ENCODE measurements around the gene ZNF48.

The ZNF48 gene

GRCh38 chr16:30407804-30408534 lies 12.7 kb downstream of the ZNF48 start:
- no peak for DNase-seq

DNA sequence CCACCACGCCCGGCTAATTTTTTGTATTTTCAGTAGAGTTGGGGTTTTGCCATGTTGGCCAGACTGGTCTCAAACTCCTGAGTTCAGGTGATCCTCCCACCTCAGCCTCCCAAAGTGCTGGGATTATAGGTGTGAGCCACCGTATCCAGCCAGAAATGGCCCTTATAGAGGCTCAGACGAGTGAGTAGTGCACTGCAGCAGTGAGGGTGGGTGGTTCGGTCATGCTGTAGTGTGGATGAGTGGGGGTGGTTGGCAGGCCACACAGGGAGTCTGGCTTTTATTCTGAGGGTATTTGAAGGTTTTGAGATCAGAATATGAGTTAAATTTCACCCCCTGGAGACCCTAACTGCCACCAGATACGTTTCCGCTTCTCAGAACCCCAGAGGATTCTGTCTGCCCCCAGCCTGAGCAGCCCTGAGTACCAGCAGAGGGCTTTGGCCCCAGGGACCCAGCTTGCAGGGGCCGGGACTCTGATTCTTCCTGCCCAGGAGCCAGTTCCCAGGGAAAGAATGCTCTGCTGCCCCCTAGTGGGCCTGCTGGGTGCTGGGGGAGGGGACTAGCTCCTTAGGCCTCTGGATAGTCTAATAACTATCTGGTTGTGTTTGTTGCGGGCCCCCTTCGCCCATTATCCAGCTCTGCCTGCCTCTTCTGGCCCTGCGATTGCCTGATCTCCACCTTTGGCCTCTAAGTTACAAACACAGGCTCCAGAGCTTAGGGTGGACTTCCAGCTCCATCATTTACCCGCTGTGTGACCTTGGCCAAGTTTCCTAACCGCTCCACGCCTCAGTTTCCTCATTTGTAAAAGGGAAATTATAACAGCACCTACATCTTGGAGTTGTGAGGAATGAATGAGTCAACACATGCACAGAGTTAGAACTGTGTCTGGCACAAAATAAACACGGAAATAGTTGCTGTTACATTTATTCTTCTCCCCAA lies 14.2 kb downstream of the ZNF48 start:
- peak; percentile 80 for DNase-seq

GRCh38 chr16:30413112-30413806 lies 18.0 kb downstream of the ZNF48 start:
- DNase-seq, result no peak

GRCh38 chr16:30414159-30414558 lies 18.9 kb downstream of the ZNF48 start:
- DNase-seq, result no peak

GRCh38 chr16:30416047-30416603 lies 20.9 kb downstream of the ZNF48 start:
- no peak for DNase-seq

GRCh38 chr16:30416624-30417528 lies 21.7 kb downstream of the ZNF48 start:
- DNase-seq, result no peak

DNA sequence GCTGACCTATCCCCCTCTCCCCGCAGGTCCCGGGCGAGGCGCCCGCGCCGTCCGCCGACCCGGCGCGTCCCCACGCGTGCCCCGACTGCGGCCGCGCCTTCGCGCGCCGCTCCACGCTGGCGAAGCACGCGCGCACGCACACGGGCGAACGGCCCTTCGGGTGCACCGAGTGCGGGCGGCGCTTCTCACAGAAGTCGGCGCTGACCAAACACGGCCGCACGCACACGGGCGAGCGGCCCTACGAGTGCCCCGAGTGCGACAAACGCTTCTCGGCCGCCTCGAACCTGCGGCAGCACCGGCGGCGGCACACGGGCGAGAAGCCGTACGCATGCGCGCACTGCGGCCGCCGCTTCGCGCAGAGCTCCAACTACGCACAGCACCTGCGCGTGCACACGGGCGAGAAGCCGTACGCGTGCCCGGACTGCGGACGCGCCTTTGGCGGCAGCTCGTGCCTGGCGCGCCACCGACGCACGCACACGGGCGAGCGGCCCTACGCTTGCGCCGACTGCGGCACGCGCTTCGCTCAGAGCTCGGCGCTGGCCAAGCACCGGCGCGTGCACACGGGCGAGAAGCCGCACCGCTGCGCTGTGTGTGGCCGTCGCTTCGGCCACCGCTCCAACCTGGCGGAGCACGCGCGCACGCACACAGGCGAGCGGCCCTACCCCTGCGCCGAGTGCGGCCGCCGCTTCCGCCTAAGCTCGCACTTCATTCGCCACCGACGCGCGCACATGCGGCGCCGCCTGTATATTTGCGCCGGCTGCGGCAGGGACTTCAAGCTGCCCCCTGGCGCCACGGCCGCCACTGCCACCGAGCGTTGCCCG lies 22.5 kb downstream of the ZNF48 start:
- DNase-seq, result peak; percentile 91

DNA sequence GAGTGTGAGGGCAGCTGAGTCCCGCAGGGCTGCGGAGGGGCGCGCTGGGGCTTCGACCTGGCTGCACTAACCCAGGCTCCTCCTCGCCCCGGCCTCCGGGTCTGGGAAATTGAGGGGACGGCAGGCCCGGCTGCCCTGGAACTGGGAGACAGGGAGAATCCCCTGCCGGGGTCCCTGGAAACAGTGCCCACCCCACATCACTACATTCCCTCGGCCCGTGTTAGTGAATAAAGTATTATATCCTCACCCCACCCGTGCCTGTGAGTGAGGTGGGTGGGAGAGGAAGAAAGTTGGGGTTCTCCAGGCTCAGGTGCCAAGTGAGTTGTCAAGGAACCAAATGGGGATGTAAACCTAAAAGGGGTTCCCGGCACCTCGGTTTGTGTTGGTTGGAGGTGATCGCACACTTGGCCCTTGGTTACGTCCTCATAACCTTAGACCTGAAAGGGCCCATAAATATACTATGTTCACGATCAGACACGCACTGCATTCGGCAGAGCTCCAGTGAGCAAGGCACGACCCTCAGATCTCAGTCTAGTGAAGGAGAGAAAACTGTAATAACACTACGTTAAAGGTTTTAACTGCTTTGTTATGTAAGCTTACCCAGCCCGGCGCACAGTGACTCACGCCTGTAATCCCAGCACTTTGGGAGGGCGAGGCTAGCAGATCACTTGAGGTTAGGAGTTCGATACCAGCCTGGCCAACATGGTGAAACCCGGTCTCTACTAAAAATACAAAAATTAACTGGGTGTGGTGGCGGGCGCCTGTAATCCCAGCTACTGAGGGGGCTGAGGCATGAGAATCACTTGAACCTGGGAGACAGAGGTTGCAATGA lies 23.3 kb downstream of the ZNF48 start:
- DNase-seq, result no peak

DNA sequence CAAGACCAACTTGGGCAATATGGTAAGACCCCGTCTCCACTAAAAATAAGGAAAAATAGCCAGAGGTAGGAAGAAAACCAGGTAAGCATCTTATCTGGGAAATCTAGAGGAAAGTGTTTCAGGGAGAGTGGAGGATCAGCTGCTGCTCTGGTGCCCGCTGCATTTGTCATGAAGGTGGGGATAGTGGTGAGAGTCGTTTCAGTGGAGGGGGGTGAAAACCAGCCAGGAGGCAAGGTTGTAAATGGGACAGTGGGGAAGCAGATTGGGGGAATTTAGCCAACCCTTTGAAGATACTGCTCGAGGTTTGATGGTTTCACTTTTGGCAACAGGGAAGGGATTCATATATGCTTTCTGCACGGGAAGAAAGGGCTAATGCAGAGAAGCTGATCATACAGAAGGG lies 25.8 kb downstream of the ZNF48 start:
- no peak for DNase-seq

DNA sequence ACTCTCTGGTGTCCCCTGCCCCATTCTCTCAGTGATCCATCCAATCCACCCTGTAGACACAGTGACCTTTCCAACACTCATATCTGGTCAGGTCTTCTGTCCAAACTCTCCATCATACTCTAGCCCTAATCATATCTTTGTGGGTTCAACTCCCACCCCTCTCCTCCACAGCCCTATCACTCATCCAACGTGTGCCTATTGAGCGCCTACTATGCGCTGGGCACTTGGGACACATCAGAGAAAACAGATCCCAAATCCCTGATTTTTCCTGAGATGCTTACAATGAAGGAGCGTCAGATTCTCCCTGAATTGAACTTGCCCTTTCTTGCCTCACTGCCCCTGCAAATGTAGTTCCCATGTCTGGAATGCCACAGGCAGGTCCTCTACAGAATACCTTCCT lies 32.8 kb downstream of the ZNF48 start:
- no peak for DNase-seq

DNA sequence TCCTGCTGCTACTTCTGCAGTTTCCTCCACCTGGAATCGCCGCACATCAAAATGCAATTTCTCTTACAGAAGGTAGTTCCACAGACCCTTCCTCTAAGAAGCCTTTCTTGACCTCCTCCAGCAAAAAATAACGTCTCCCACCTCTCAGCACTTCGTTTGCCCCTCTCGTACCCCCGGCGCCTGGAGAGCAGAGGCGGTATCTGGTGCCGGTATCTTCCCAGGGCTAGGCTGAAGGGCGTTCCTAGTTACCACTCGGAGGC lies 34.1 kb downstream of the ZNF48 start:
- no peak for DNase-seq

- DNase-seq, result peak; percentile 99
These were observed 34.6 kb downstream of the ZNF48 start, which contains the start of gene DCTPP1 for GRCh38 chr16:30429678-30430427. Gene DCTPP1 (minus strand): TSS chr16:30430030. CDS start chr16:30429980, 50 bp downstream.

DNA sequence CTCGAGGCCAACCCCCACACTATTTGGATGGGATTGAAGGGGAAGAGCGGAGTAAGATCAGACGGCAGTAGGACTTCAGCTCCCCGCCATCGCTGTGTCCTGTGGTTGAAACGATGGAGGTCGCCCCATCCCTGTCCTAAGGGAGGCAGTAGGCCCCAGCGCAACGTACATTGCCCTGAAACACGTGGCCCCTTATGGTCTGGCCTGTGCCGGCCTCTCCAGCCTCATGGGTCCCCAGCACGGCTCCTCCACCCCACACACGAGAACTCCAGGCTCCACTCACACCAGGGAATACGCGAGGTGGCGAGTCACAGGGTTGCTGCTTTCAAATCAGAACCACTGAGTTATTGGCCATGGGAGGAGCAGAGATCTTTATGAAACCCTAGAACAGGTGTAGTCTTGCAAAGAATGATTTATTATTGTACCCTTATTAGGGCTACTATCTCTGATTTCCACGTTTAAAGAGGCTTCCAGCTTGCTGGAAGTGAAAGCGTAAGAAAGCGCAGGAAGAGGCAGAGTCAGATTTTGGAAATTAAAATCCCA lies 35.3 kb downstream of the ZNF48 start:
- peak; percentile 50 for DNase-seq

DNA sequence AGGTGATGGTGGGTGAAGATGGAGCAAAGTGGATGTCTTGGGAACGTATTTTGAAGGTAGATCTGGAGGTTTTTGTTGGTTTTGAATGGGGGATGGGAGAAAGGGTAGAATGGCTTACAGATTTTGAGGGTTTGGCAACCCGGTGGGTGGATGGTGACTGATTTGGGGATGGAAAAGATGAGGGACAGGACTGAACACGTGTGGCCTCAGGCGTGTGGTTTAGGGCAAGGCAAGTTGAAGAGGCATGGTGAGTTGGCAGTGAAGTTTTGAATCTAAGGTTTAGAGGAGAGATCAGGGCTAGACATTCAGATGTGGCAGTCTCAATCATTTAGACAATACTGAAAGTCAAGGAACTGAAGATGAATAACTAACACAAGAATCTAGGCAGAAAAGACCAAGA lies 39.6 kb downstream of the ZNF48 start:
- no peak for DNase-seq

DNA sequence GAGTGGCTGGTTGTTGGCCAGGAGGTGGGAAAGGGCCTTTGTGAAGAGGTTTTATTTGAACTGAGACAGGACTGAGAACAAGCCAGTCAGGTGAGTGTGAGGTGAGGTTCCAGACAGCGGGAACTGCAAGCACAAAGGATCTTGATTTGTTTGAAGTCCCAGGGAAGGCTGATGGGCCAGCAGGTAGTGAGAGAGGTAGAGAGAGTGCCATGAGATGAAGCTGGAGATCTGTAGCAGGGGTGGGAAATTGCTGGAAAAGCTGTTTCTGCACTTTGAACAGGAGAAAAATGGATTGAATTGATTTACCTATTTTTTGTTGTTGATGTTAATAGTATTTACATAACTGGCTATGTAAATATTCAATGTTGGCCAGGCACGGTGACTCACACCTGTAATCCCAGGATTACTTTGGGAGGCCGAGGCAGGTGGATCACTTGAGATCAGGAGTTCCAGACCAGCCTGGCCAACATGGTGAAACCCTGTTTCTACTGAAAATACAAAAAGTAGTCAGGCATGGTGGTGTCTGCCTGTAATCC lies 42.4 kb downstream of the ZNF48 start:
- no peak for DNase-seq

- DNase-seq, result no peak
These were observed 43.6 kb downstream of the ZNF48 start for GRCh38 chr16:30438835-30439234.

DNA sequence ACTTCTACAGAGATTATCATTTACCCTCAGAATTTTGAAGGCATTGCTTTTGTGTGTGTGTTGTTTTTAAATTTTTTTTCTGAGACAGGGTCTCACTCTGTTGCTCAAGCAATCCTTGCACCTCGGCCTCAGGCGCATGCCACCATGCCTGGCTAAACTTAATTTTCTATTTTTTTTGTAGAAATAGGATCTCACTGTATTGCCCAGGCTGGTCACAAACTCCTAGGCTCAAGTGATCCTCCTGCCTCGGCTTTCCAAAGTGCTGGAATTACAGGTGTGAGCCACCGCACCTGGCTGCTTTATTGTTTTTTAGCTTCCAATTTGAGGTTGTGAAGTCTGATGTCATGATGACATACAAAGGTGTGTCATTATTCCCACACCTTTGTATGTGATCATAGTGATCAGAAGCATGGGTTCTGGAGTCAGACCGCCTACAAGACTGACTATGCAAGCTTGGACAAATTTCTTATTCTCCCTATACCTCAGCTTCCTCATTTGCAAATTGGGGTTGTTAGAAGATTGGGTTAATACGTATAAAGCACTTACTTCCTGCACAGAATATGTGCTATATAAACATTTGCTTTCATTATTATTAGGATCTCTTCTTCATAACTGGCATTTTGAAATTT lies 44.6 kb downstream of the ZNF48 start:
- no peak for DNase-seq

GRCh38 chr16:30443631-30444030 lies 48.4 kb downstream of the ZNF48 start:
- no peak for DNase-seq
